ENCODE results near the gene PTPRG. TPM values are rescaled to one million over a fixed set of nuclear protein-coding genes. Genes with fewer than 3 reads are reported as not detected.

PTPRG gene
- total and polyA plus RNA-seq, 2 of the 13 experiments (the other 11 are each of a cell fraction or from before 2014, with no cell fraction given): 8.0 to 25.3 TPM

DNA sequence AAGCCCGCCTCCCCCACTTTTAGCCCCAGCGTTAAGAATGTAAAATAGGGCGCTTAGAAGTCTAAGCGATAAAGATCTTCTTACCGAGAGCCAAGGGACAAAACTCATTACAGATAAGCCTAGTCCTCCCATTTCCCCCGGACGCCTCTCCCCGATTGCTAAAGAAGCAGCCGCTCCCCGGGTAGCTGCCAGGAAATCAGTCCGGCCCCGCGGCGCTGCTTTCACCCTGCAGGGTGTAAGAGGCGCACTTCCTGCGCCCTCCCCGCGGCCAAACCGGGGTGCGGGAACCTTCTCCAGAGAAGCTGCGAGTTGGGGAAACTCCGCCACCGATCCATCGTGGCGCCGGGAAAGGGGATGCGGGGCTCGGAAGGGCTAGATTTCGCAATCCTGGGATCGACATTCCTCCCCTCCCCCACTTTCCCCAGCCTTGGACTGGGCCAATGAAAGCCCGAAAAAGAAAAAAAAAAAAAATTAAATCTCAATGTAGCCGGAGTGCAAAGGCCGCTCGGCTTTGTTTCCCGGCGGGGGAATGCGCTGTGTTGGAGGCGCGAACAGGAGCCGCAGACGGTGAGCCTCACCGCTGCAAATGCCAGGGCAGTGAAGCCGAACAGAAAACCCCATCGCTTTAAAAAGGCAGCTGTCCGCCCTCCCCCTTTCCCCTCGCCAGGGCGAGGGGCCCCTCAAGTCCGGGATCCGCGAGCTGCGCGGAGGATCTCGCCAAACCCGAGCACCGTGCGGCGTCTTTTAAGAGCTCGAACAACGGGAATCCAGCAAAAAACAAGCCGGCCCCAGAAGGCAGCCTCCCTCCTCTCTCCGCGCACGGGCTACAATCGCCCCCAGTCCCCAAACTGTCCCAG lies 626 bp upstream of the PTPRG start (continued):
- no peak for TF ChIP-seq MAFK (conservative IDR thresholded peaks at IDR 0.05 in 1 of 2, IDR thresholded peaks at IDR 0.05 in 1 of 2; ENCODE audit: low read length in 2 of 2)
- no peak; the same call in 1 of the 2 replicates for TF ChIP-seq SOX13 (IDR thresholded peaks at IDR 0.05)
- peak in 1 of 2 experiments; percentile 51; a peak in 1 of 4 replicates for TF ChIP-seq SOX13 (CRISPR knock-in tag; conservative IDR thresholded peaks at IDR 0.05 in 1 of 2, IDR thresholded peaks at IDR 0.05 in 1 of 2)
- no peak for TF ChIP-seq ZNF703 (CRISPR knock-in tag; IDR thresholded peaks at IDR 0.05; ENCODE audit: borderline replicate concordance)
- TF ChIP-seq SMAD3 (CRISPR knock-in tag; IDR thresholded peaks at IDR 0.05): peak; percentile 8
- peak; percentile 47; the same call in 1 of the 2 replicates for TF ChIP-seq MYC (CRISPR knock-in tag; IDR thresholded peaks at IDR 0.05; ENCODE audit: borderline replicate concordance)
- 0 out of 2 replicates have a peak, but pooled peaks have one; percentile 6 for TF ChIP-seq FOSL2 (CRISPR knock-in tag; IDR thresholded peaks at IDR 0.05)
- TF ChIP-seq TFDP1 (CRISPR knock-in tag; IDR thresholded peaks at IDR 0.05; ENCODE audit: borderline replicate concordance): no peak; the same call in 1 of the 2 replicates
- TF ChIP-seq CBX2 (IDR thresholded peaks at IDR 0.05; ENCODE audit: low read depth, low read length): no peak
- TF ChIP-seq CBX2 (CRISPR knock-in tag; IDR thresholded peaks at IDR 0.05; ENCODE audit: low read depth): no peak
- TF ChIP-seq ZMAT3 (CRISPR knock-in tag; conservative IDR thresholded peaks at IDR 0.05): peak; percentile 81; the same call in 1 of the 2 replicates
- 0 out of 2 replicates have a peak, but pooled peaks have one; percentile 13 for TF ChIP-seq ADNP (CRISPR knock-in tag; IDR thresholded peaks at IDR 0.05)
- TF ChIP-seq ZNF704 (CRISPR knock-in tag; IDR thresholded peaks at IDR 0.05; ENCODE audit: borderline replicate concordance): no peak; the same call in 1 of the 2 replicates
- peak; percentile 78 for TF ChIP-seq PAXIP1 (CRISPR knock-in tag; conservative IDR thresholded peaks at IDR 0.05)
- peak; percentile 66; the same call in 1 of the 2 replicates for TF ChIP-seq BORCS8-MEF2B (CRISPR knock-in tag; IDR thresholded peaks at IDR 0.05)
- 0 out of 2 replicates have a peak, but pooled peaks have one; percentile 64 for TF ChIP-seq MTF1 (CRISPR knock-in tag; IDR thresholded peaks at IDR 0.05)
- TF ChIP-seq, protein P1, sequence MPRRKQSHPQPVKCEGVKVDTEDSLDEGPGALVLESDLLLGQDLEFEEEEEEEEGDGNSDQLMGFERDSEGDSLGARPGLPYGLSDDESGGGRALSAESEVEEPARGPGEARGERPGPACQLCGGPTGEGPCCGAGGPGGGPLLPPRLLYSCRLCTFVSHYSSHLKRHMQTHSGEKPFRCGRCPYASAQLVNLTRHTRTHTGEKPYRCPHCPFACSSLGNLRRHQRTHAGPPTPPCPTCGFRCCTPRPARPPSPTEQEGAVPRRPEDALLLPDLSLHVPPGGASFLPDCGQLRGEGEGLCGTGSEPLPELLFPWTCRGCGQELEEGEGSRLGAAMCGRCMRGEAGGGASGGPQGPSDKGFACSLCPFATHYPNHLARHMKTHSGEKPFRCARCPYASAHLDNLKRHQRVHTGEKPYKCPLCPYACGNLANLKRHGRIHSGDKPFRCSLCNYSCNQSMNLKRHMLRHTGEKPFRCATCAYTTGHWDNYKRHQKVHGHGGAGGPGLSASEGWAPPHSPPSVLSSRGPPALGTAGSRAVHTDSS (CRISPR knock-in tag; conservative IDR thresholded peaks at IDR 0.05): no peak
- TF ChIP-seq GABPA (IDR thresholded peaks at IDR 0.05; ENCODE audit: low read depth, low read length): no peak
- 0 out of 2 replicates have a peak, but pooled peaks have one; percentile 4 for TF ChIP-seq GABPA (CRISPR knock-in tag; IDR thresholded peaks at IDR 0.05; ENCODE audit: low read depth)
- TF ChIP-seq ZNF792 (CRISPR knock-in tag; IDR thresholded peaks at IDR 0.05): peak; percentile 57; the same call in 1 of the 2 replicates
- TF ChIP-seq TAF15 (IDR thresholded peaks at IDR 0.05; ENCODE audit: low read depth, low read length, poor library complexity, severe bottlenecking): peak; percentile 56

Data from HepG2 (cell line).